ENCODE data around the gene CD1B.

The CD1B gene

GRCh38 chr1:158327481-158327880, 3.9 kb downstream of the CD1B start:
- Histone ChIP-seq H3K36me3 (ENCODE audit: control insufficient read depth in 1 of 2, insufficient read depth in 2 of 2, low read length in 2 of 2) (no peaks in the 10 kb centered on the region), H3K9me3 (ENCODE audit: control insufficient read depth in 1 of 2, low read length in 2 of 2) (no peaks in the 10 kb centered on the region), H3K27ac (ENCODE audit: low read length) (no peak overlapping the region), H3K4me3 (ENCODE audit: low read depth in 1 of 2, low read length in 2 of 2) (no peak overlapping the region), H3K4me1 (ENCODE audit: control insufficient read depth in 1 of 2, insufficient read depth in 2 of 2, low read length in 2 of 2) (no peaks in the 10 kb centered on the region), H3K27me3 (ENCODE audit: low read depth, low read length) (no peaks in the 10 kb centered on the region)

DNA sequence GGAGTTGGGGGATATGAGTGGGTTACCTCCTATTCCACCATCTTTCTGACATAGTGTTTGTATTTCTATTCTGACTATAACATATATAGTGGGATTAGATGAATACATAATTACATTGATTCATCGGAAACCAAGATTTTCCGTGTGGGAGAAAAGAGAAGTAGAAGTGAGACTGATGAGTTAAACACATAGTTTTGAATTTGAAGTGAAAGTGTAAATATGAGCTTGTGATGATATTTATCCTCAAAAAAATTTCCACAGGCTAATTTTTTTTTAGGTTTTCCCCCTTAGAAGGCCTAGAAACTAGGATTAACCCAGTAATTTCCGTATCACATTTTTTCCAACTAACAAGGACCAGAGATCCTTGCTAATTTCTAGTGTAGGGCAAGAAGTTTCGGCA, 6.9 kb downstream of the CD1B start:
- no peak overlapping the region for H3K4me3 ChIP-seq (ENCODE audit: low read depth in 1 of 2, low read length in 2 of 2)
- H3K27ac ChIP-seq (ENCODE audit: low read length) = no peak overlapping the region
- H3K9me3 ChIP-seq (ENCODE audit: control insufficient read depth in 1 of 2, low read length in 2 of 2) = no peaks in the 10 kb centered on the region
- H3K36me3 ChIP-seq (ENCODE audit: control insufficient read depth in 1 of 2, insufficient read depth in 2 of 2, low read length in 2 of 2) = no peaks in the 10 kb centered on the region
- no peaks in the 10 kb centered on the region for H3K4me1 ChIP-seq (ENCODE audit: control insufficient read depth in 1 of 2, insufficient read depth in 2 of 2, low read length in 2 of 2)
- H3K27me3 ChIP-seq (ENCODE audit: low read depth, low read length) = no peaks in the 10 kb centered on the region

DNA sequence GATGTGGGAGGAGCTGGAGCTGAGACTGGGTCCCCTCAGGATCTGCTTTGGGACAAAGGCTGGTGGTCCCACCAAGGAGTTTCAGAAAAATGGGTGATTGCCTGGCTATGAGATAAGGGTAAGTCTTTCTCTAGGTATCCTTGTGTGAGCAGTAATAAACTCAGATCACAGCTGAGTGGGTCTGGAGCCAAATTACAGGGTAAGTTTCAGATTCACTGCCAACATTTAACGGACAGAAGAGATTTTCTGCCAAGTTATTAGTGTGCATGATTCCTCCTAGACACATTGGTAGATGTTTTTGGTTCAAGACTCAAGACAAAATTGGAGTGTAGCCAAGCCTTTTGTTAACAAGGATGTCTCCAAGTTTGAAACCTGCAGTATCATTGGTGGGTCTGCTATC, 7.5 kb downstream of the CD1B start:
- H3K4me3 ChIP-seq (ENCODE audit: low read depth in 1 of 2, low read length in 2 of 2) = no peak overlapping the region

GRCh38 chr1:158311066-158311465, 20.3 kb downstream of the CD1B start:
- Histone ChIP-seq H3K9me3 (ENCODE audit: control insufficient read depth in 1 of 2, low read length in 2 of 2) (peaks cover 0 to 9% of the 10 kb centered on the region in 2 donors), H3K27me3 (ENCODE audit: low read depth, low read length) (no peaks in the 10 kb centered on the region), H3K27ac (ENCODE audit: low read length) (no peak overlapping the region), H3K4me3 (ENCODE audit: low read depth in 1 of 2, low read length in 2 of 2) (no peak overlapping the region), H3K36me3 (ENCODE audit: control insufficient read depth in 1 of 2, insufficient read depth in 2 of 2, low read length in 2 of 2) (no peaks in the 10 kb centered on the region), H3K4me1 (ENCODE audit: control insufficient read depth in 1 of 2, insufficient read depth in 2 of 2, low read length in 2 of 2) (no peaks in the 10 kb centered on the region)

More for the DNA sequence above, 7.5 kb downstream of the CD1B start:
- no peaks in the 10 kb centered on the region for H3K9me3 ChIP-seq (ENCODE audit: control insufficient read depth in 1 of 2, low read length in 2 of 2)
- H3K36me3 ChIP-seq (ENCODE audit: control insufficient read depth in 1 of 2, insufficient read depth in 2 of 2, low read length in 2 of 2) = no peaks in the 10 kb centered on the region
- no peaks in the 10 kb centered on the region for H3K27me3 ChIP-seq (ENCODE audit: low read depth, low read length)
- no peak overlapping the region for H3K27ac ChIP-seq (ENCODE audit: low read length)
- H3K4me1 ChIP-seq (ENCODE audit: control insufficient read depth in 1 of 2, insufficient read depth in 2 of 2, low read length in 2 of 2) = no peaks in the 10 kb centered on the region

DNA sequence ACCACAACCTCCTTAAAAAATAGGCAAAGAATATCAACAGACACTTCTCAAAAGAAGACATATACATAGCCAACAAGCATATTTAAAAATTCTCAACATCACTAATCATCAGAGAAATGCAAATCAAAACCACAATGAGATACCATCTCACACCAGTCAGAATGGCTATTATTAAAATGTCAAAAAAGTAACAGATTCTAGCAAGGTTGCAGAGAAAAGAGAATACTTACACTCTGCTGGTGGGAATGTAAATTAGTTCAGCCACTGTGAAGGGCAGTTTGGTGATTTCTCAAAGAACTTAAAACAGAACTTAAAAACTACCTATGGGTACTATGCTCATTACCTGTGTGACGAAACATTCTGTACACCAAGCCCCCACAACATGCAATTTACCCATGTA, 20.7 kb downstream of the CD1B start:
- Histone ChIP-seq H3K27ac (ENCODE audit: low read length) (no peak overlapping the region), H3K9me3 (ENCODE audit: control insufficient read depth in 1 of 2, low read length in 2 of 2) (peaks cover 0 to 9% of the 10 kb centered on the region in 2 donors), H3K4me1 (ENCODE audit: control insufficient read depth in 1 of 2, insufficient read depth in 2 of 2, low read length in 2 of 2) (no peaks in the 10 kb centered on the region), H3K4me3 (ENCODE audit: low read depth in 1 of 2, low read length in 2 of 2) (no peak overlapping the region), H3K36me3 (ENCODE audit: control insufficient read depth in 1 of 2, insufficient read depth in 2 of 2, low read length in 2 of 2) (no peaks in the 10 kb centered on the region), H3K27me3 (ENCODE audit: low read depth, low read length) (no peaks in the 10 kb centered on the region)

- no peaks in the 10 kb centered on the region for H3K4me1 ChIP-seq (ENCODE audit: control insufficient read depth in 1 of 2, insufficient read depth in 2 of 2, low read length in 2 of 2)
- H3K27me3 ChIP-seq (ENCODE audit: low read depth, low read length) = no peaks in the 10 kb centered on the region
- peaks cover 0 to 3% of the 10 kb centered on the region in 2 donors for H3K9me3 ChIP-seq (ENCODE audit: control insufficient read depth in 1 of 2, low read length in 2 of 2)
- H3K36me3 ChIP-seq (ENCODE audit: control insufficient read depth in 1 of 2, insufficient read depth in 2 of 2, low read length in 2 of 2) = no peaks in the 10 kb centered on the region
- no peak overlapping the region for H3K4me3 ChIP-seq (ENCODE audit: low read depth in 1 of 2, low read length in 2 of 2)
- no peak overlapping the region for H3K27ac ChIP-seq (ENCODE audit: low read length)
These were observed 35.5 kb downstream of the CD1B start for GRCh38 chr1:158295791-158296190.

GRCh38 chr1:158290321-158290844, 40.9 kb downstream of the CD1B start:
- H3K4me1 ChIP-seq (ENCODE audit: control insufficient read depth in 1 of 2, insufficient read depth in 2 of 2, low read length in 2 of 2) = no peaks in the 10 kb centered on the region
- no peaks in the 10 kb centered on the region for H3K9me3 ChIP-seq (ENCODE audit: control insufficient read depth in 1 of 2, low read length in 2 of 2)
- no peak overlapping the region for H3K4me3 ChIP-seq (ENCODE audit: low read depth in 1 of 2, low read length in 2 of 2)
- no peaks in the 10 kb centered on the region for H3K27me3 ChIP-seq (ENCODE audit: low read depth, low read length)
- no peaks in the 10 kb centered on the region for H3K36me3 ChIP-seq (ENCODE audit: control insufficient read depth in 1 of 2, insufficient read depth in 2 of 2, low read length in 2 of 2)
- H3K27ac ChIP-seq (ENCODE audit: low read length) = no peak overlapping the region

GRCh38 chr1:158289811-158290210, 41.5 kb downstream of the CD1B start, which contains the start of gene CD1C:
Gene CD1C, plus strand, starts transcription at chr1:158289923. Its CDS starts 142 bp downstream, at chr1:158290065.
- no peaks in the 10 kb centered on the region for H3K9me3 ChIP-seq (ENCODE audit: control insufficient read depth in 1 of 2, low read length in 2 of 2)
- H3K36me3 ChIP-seq (ENCODE audit: control insufficient read depth in 1 of 2, insufficient read depth in 2 of 2, low read length in 2 of 2) = no peaks in the 10 kb centered on the region
- no peak within 1 kb of the TSS for H3K4me3 ChIP-seq (ENCODE audit: low read depth in 1 of 2, low read length in 2 of 2)
- no peaks in the 10 kb centered on the region for H3K4me1 ChIP-seq (ENCODE audit: control insufficient read depth in 1 of 2, insufficient read depth in 2 of 2, low read length in 2 of 2)
- no peak within 1 kb of the TSS for H3K27ac ChIP-seq (ENCODE audit: low read length)
- no peaks in the 10 kb centered on the region for H3K27me3 ChIP-seq (ENCODE audit: low read depth, low read length)

DNA sequence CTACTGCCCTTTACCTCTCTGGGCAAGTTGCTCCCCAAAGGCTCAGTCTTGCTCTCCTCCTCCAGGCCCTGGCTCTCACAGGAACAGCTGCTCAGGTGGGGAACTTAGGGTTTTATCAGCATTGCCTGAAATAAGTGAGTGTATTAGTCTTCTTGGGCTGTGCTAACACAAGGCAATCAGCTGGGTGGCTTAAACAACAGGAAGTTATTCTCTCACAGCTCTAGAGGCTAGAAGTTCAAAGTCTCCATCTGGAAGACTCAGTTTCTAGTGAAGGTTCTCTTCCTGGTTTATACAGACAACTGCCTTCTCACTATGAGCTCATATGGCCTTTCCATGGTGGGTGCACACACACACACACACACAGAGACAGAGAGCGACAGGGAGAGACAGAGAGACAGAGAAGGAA, 44.4 kb downstream of the CD1B start:
- no peaks in the 10 kb centered on the region for H3K27me3 ChIP-seq (ENCODE audit: low read depth, low read length)
- H3K4me1 ChIP-seq (ENCODE audit: control insufficient read depth in 1 of 2, insufficient read depth in 2 of 2, low read length in 2 of 2) = no peaks in the 10 kb centered on the region
- no peaks in the 10 kb centered on the region for H3K9me3 ChIP-seq (ENCODE audit: control insufficient read depth in 1 of 2, low read length in 2 of 2)
- no peak overlapping the region for H3K27ac ChIP-seq (ENCODE audit: low read length)
- no peak overlapping the region for H3K4me3 ChIP-seq (ENCODE audit: low read depth in 1 of 2, low read length in 2 of 2)
- H3K36me3 ChIP-seq (ENCODE audit: control insufficient read depth in 1 of 2, insufficient read depth in 2 of 2, low read length in 2 of 2) = no peaks in the 10 kb centered on the region

GRCh38 chr1:158286487-158286886, 44.8 kb downstream of the CD1B start:
- no peak overlapping the region for H3K27ac ChIP-seq (ENCODE audit: low read length)
- H3K36me3 ChIP-seq (ENCODE audit: control insufficient read depth in 1 of 2, insufficient read depth in 2 of 2, low read length in 2 of 2) = no peaks in the 10 kb centered on the region
- no peaks in the 10 kb centered on the region for H3K9me3 ChIP-seq (ENCODE audit: control insufficient read depth in 1 of 2, low read length in 2 of 2)
- H3K27me3 ChIP-seq (ENCODE audit: low read depth, low read length) = no peaks in the 10 kb centered on the region
- no peak overlapping the region for H3K4me3 ChIP-seq (ENCODE audit: low read depth in 1 of 2, low read length in 2 of 2)
- H3K4me1 ChIP-seq (ENCODE audit: control insufficient read depth in 1 of 2, insufficient read depth in 2 of 2, low read length in 2 of 2) = no peaks in the 10 kb centered on the region

GRCh38 chr1:158285756-158286241, 45.5 kb downstream of the CD1B start:
- Histone ChIP-seq H3K9me3 (ENCODE audit: control insufficient read depth in 1 of 2, low read length in 2 of 2) (peaks cover 0 to 2% of the 10 kb centered on the region in 2 donors), H3K4me3 (ENCODE audit: low read depth in 1 of 2, low read length in 2 of 2) (no peak overlapping the region), H3K36me3 (ENCODE audit: control insufficient read depth in 1 of 2, insufficient read depth in 2 of 2, low read length in 2 of 2) (no peaks in the 10 kb centered on the region), H3K27me3 (ENCODE audit: low read depth, low read length) (no peaks in the 10 kb centered on the region), H3K27ac (ENCODE audit: low read length) (no peak overlapping the region), H3K4me1 (ENCODE audit: control insufficient read depth in 1 of 2, insufficient read depth in 2 of 2, low read length in 2 of 2) (no peaks in the 10 kb centered on the region)

GRCh38 chr1:158283965-158284364, 47.4 kb downstream of the CD1B start:
- no peaks in the 10 kb centered on the region for H3K36me3 ChIP-seq (ENCODE audit: control insufficient read depth in 1 of 2, insufficient read depth in 2 of 2, low read length in 2 of 2)
- H3K9me3 ChIP-seq (ENCODE audit: control insufficient read depth in 1 of 2, low read length in 2 of 2) = peaks cover 0 to 8% of the 10 kb centered on the region in 2 donors
- H3K27me3 ChIP-seq (ENCODE audit: low read depth, low read length) = no peaks in the 10 kb centered on the region
- H3K4me3 ChIP-seq (ENCODE audit: low read depth in 1 of 2, low read length in 2 of 2) = no peak overlapping the region
- no peaks in the 10 kb centered on the region for H3K4me1 ChIP-seq (ENCODE audit: control insufficient read depth in 1 of 2, insufficient read depth in 2 of 2, low read length in 2 of 2)
- H3K27ac ChIP-seq (ENCODE audit: low read length) = no peak overlapping the region

All from muscle layer of duodenum (tissue), 2 donors.